NCI-H146 treated with DMSO at 0.1 percent for 48 hours (cell line): ENCODE data around the gene MTMR8.

Experiments
- DNase-seq: peaks from one replicate; lab custom pipeline; 2025; ENCODE audit not compliant: unreplicated experiment; lab: John Stamatoyannopoulos, UW

MTMR8 gene

GRCh38 chrX:64313624-64314023 is 81.6 kb downstream of the MTMR8 start:
- DNase-seq = no peak

- DNase-seq = no peak
Measured at GRCh38 chrX:64306712-64307111, 88.5 kb downstream of the MTMR8 start.

GRCh38 chrX:64291123-64291522 is 104.1 kb downstream of the MTMR8 start:
- no peak for DNase-seq

- DNase-seq = no peak
Measured at GRCh38 chrX:64265265-64265664, 130.0 kb downstream of the MTMR8 start.

- no peak for DNase-seq
Measured at GRCh38 chrX:64230123-64230970, 164.9 kb downstream of the MTMR8 start, which contains the start of gene ASB12. Gene ASB12 (minus strand): TSS chrX:64230607. CDS start chrX:64225650, 4,957 bp downstream.

- no peak for DNase-seq
Measured at GRCh38 chrX:64229154-64229553, 166.1 kb downstream of the MTMR8 start.
